Transverse colon (tissue), 4 donors: ENCODE measurements around the gene RORB. TPM values are rescaled to one million over a fixed set of nuclear protein-coding genes. Genes with fewer than 3 reads are reported as not detected.

Experiments
- DNase-seq: peaks from one replicate; pipeline ENCODE4 v3.0.0-alpha.2; 2019
- H3K27ac ChIP-seq, 4 donors: fragments of 200-600 bp; sonication (generic); 2 replicates each; pipeline ENCODE4 v1.5.1; 2016 to 2018; ENCODE audit warnings: inconsistent platforms in 4 of 4
- H3K27me3 ChIP-seq: fragments of 200-600 bp; sonication (generic); 2 replicates; pipeline ENCODE4 v1.5.1; 2017; ENCODE audit warnings: inconsistent platforms
- H3K36me3 ChIP-seq, 4 donors: fragments of 200-600 bp; sonication (generic); 2 replicates each; pipeline ENCODE4 v1.5.1; 2017 to 2019; ENCODE audit warnings: inconsistent platforms in 4 of 4
- H3K4me1 ChIP-seq, 4 donors: fragments of 200-600 bp; sonication (generic); 2 replicates each; pipeline ENCODE4 v1.5.1; 2017 to 2020; ENCODE audit warnings: inconsistent platforms in 4 of 4
- H3K4me3 ChIP-seq, 4 donors: fragments of 200-600 bp; sonication (generic); 1 replicate in 1 of 4; 2 replicates in 3 of 4; pipeline versions ENCODE4 v1.5.1 to v1.6.1; 2017 to 2019; ENCODE audit warnings: inconsistent platforms in 4 of 4
- H3K9me3 ChIP-seq, 2 donors: fragments of 200-600 bp; sonication (generic); 2 replicates each; pipeline ENCODE4 v1.5.1; 2017 to 2019; ENCODE audit warnings: inconsistent platforms in 2 of 2
- EP300 ChIP-seq: sonication (generic); formaldehyde crosslinking; IDR thresholded peaks from one replicate; pipeline ENCODE4 v1.6.1; 2017; ENCODE audit warnings: antibody characterized with exemption, low read depth
- POLR2A ChIP-seq: fragments of 450-650 bp; IDR thresholded peaks from one replicate; pipeline ENCODE4 v1.6.1; 2016; ENCODE audit warnings: antibody characterized with exemption, mild to moderate bottlenecking, moderate library complexity
- POLR2AphosphoS5 ChIP-seq, 3 donors: sonication (generic); formaldehyde crosslinking; IDR thresholded peaks; one replicate each; pipeline ENCODE4 v1.6.1; 2016; ENCODE audit warnings: antibody characterized with exemption in 3 of 3
- WGBS, 2 donors: methylation state at CpG; one replicate each; pipeline ENCODE4 v1.1.5; 2018; ENCODE audit warnings: low coverage in 1 of 2; 5-methylcytosine and 5-hydroxymethylcytosine counted together
- in situ Hi-C, 4 donors: fragments of 200-750 bp; cut with MboI; loops; one replicate each; pipeline versions ENCODE4 v1.15.0 to v1.15.1; 2017; ENCODE audit warnings: low sequenced_read_pairs in 3 of 4, low pct_ligation_motif_present in 1 of 4, low pct_unique_long_range_greater_than_20kb in 1 of 4
- intact Hi-C: fragments of 100-400 bp; cut with DNase I; formaldehyde crosslinking; loops from one replicate; pipeline ENCODE4 v1.15.1; 2023; ENCODE audit warnings: low total_unique reads
- total RNA-seq, 4 donors: library from RNA; depleted of rRNA; stranded (reverse); fragments of >200 nt; gene quantifications; one replicate each; pipeline ENCODE4 v1.1.0, GENCODE V29; 2016
- TF ChIP-seq, protein P1 (sequence below), 5 experiments: fragments of 200-600 bp in 3 of 5; fragments of 450-650 bp in 2 of 5; sonication (generic) in 3 of 5; IDR thresholded peaks; 1 replicate in 2 of 5; 2 replicates in 3 of 5; pipeline ENCODE4 v1.5.1; 2016 to 2017; ENCODE audit warnings: antibody characterized with exemption in 5 of 5, inconsistent platforms in 3 of 5, mild to moderate bottlenecking in 2 of 5, moderate library complexity in 1 of 5

RORB gene
- total RNA-seq, 4 donors from 2014 or later, result 0.20 to 1.1 (median 0.27) TPM; not detected in 1

DNA sequence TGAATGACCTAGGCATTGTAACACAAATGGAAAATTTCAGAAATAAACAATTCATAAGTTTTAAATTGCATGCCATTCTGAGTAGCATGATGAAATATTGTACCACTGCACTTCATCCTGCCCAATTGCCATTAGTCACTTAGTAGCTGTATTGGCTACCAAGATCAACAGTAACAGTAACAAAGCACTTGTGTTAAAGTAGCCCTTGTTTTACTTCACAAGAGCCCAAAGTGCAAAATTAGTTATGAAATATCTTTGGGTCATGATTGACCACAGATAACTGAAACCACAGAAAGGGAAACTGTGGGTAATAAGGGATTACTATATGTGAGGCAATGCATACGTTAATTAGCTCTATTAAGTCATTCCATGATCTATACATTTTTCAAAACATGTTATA, 33.3 kb upstream of the RORB start:
- Histone ChIP-seq H3K27ac (no peak overlapping the region), H3K4me1 (no peaks in the 10 kb centered on the region), H3K27me3 (no peaks in the 10 kb centered on the region), H3K9me3 (no peaks in the 10 kb centered on the region), H3K4me3 (no peak overlapping the region), H3K36me3 (no peaks in the 10 kb centered on the region)
- TF ChIP-seq POLR2A (no peak), POLR2AphosphoS5 (IDR thresholded peaks at IDR 0.05) (no peak), EP300 (no peak)
- TF ChIP-seq, protein P1, sequence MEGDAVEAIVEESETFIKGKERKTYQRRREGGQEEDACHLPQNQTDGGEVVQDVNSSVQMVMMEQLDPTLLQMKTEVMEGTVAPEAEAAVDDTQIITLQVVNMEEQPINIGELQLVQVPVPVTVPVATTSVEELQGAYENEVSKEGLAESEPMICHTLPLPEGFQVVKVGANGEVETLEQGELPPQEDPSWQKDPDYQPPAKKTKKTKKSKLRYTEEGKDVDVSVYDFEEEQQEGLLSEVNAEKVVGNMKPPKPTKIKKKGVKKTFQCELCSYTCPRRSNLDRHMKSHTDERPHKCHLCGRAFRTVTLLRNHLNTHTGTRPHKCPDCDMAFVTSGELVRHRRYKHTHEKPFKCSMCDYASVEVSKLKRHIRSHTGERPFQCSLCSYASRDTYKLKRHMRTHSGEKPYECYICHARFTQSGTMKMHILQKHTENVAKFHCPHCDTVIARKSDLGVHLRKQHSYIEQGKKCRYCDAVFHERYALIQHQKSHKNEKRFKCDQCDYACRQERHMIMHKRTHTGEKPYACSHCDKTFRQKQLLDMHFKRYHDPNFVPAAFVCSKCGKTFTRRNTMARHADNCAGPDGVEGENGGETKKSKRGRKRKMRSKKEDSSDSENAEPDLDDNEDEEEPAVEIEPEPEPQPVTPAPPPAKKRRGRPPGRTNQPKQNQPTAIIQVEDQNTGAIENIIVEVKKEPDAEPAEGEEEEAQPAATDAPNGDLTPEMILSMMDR (IDR thresholded peaks at IDR 0.05), result no peak
- DNase-seq, result no peak
- intact Hi-C loops, result no loop called here
- in situ Hi-C loops, result no loop called here
- 60 to 77% methylated on average over 1 of the region's 1 CpG for WGBS, 2 donors

DNA sequence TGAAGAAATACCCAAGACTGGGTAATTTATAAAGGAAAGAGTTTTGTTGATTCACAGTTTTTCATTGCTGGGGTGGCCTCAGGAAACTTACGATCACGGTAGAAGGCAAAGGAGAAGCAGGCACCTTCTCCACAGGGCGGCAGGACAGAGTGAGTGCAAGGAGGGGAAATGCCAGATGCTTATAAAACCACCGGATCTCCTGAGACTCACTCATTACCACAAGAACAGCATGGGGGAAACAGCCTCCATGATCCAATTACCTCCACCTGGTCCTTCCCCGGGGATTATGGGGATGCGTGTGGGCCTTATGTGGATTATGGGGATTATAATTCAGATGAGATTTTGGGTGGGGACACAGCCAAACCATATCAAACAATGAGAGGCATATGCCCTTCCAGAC, 18.5 kb upstream of the RORB start:
- intact Hi-C loops, result no loop called here
- H3K27ac ChIP-seq, result no peak overlapping the region
- 77 to 87% methylated on average over 6 of the region's 6 CpGs for whole genome bisulfite sequencing, 2 donors
- H3K4me3 ChIP-seq, result no peak overlapping the region
- H3K27me3 ChIP-seq, result no peaks in the 10 kb centered on the region
- no peak for DNase-seq
- TF ChIP-seq EP300 (no peak), POLR2A (no peak), POLR2AphosphoS5 (IDR thresholded peaks at IDR 0.05) (no peak)
- TF ChIP-seq, protein P1 (IDR thresholded peaks at IDR 0.05), result no peak
- in situ Hi-C loops, result loop anchor here in 1 of 4 donors (25.0 kb wide), 1 partner anchor 109 kb away; no protein-coding TSS in a partner anchor
- H3K9me3 ChIP-seq, result no peaks in the 10 kb centered on the region
- H3K36me3 ChIP-seq, result no peaks in the 10 kb centered on the region
- no peaks in the 10 kb centered on the region for H3K4me1 ChIP-seq

DNA sequence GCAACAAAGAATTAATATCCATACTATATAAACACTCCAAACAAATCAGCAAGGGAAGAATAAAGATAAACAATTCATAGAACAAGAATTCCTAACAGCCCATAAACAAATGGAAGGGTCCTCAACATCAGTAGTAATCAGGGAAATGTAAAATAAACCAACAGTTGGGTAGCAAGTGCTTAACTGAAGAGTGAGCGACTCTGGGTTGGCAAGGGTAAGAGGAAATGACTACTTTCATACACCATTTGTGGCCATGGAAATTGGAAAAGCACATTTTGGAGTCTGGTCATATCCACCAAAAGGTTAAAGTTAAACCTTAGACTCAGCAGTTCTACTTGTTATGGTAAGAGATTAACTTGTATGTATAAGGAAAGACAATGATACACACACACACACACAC, 17.4 kb upstream of the RORB start:
- H3K27me3 ChIP-seq, result no peaks in the 10 kb centered on the region
- in situ Hi-C loops (loop anchor here in 1 of 4 donors (25.0 kb wide), 1 partner anchor 108 kb away; no protein-coding TSS in a partner anchor), intact Hi-C loops (no loop called here)
- no peaks in the 10 kb centered on the region for H3K9me3 ChIP-seq
- no peak overlapping the region for H3K4me3 ChIP-seq
- H3K27ac ChIP-seq, result no peak overlapping the region
- no peak for TF ChIP-seq EP300
- no peak for TF ChIP-seq POLR2A
- TF ChIP-seq, protein P1 (IDR thresholded peaks at IDR 0.05), result no peak
- TF ChIP-seq POLR2AphosphoS5 (IDR thresholded peaks at IDR 0.05), result no peak
- WGBS, 2 donors, result 55 to 68% methylated on average over 1 of the region's 1 CpG
- H3K4me1 ChIP-seq, result no peaks in the 10 kb centered on the region
- DNase-seq, result no peak
- no peaks in the 10 kb centered on the region for H3K36me3 ChIP-seq

DNA sequence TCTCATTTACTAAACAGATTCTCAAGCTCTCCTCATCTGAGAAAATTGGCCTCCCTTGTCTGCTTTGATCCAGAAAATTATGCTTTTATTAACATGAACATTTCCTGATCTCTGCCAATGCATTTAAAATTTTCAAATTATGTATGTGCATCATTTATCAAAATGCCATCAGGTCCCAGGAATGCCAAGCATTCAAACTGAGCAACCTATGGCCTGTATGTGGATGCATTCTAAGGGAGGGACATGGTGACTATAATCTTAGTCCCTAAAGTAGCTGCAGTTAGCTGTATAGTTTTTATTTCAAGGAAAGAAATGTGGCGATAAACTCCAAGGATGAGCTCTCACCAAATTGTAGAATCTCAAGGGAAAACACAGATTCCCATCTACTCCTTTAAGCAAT, 9.7 kb upstream of the RORB start:
- no peak for TF ChIP-seq EP300
- TF ChIP-seq POLR2A, result no peak
- no peaks in the 10 kb centered on the region for H3K36me3 ChIP-seq
- DNase-seq, result no peak
- WGBS, 2 donors, result 100% methylated on average over 1 of the region's 1 CpG
- H3K27me3 ChIP-seq, result no peaks in the 10 kb centered on the region
- in situ Hi-C loops, result loop anchor here in 1 of 4 donors (25.0 kb wide), 1 partner anchor 100 kb away; no protein-coding TSS in a partner anchor
- intact Hi-C loops, result no loop called here
- H3K27ac ChIP-seq, result no peak overlapping the region
- no peak overlapping the region for H3K4me3 ChIP-seq
- H3K4me1 ChIP-seq, result no peaks in the 10 kb centered on the region
- no peaks in the 10 kb centered on the region for H3K9me3 ChIP-seq

DNA sequence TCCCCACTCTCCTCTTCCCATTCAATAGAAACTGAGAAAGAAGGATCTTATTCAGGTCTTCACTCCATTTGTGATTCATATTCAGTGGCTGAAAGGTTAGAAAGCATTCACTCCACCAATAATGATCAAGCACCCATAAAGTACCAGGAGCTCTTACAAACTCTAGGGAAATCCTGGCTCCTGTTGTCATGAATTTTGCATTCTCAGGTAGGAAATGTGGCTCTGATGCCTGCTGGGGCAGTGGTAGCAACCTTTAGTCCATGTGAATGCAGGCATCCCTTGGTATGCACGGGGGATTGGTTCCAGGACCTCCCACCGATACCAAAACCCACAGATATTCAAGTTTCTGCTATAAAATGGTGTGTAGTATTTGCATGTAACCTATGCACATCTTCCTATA, 3.6 kb upstream of the RORB start:
- Histone ChIP-seq H3K4me3 (no peak overlapping the region), H3K9me3 (no peaks in the 10 kb centered on the region), H3K27ac (no peak overlapping the region), H3K36me3 (no peaks in the 10 kb centered on the region), H3K4me1 (peaks cover 0 to 20% (median 9%) of the 10 kb centered on the region in 4 donors), H3K27me3 (peaks cover 35% of the 10 kb centered on the region)
- intact Hi-C loops (no loop called here), in situ Hi-C loops (loop anchor here in 1 of 4 donors (25.0 kb wide), 1 partner anchor 94 kb away; no protein-coding TSS in a partner anchor)
- WGBS, 2 donors, result 24 to 45% methylated on average over 2 of the region's 2 CpGs
- no peak for DNase-seq
- no peak for TF ChIP-seq POLR2A
- TF ChIP-seq POLR2AphosphoS5 (IDR thresholded peaks at IDR 0.05), result no peak
